Stimulated activated CD8-positive, alpha-beta memory T cell treated with anti-CD3 and anti-CD28 coated beads, Interleukin-12 subunit alpha, Interleukin-12 subunit beta, amount 100 ng/mL, for 4 hours (primary cell): ENCODE data around the gene RPP14.
"Not testable (repeated sequence)": the region's sequence is repeated elsewhere in the genome, so short reads cannot be mapped to it uniquely, and the experiment has no call there.

Experiments
- DNase-seq: peaks from one replicate; pipeline ENCODE4 v3.0.0-alpha.2; 2020; ENCODE audit warnings: low read depth

RPP14 gene

GRCh38 chr3:58332575-58333188 lies 26.6 kb downstream of the RPP14 start, which contains the start of gene PXK:
PXK (plus strand) TSS chr3:58332892; CDS start chr3:58332989, 97 bp downstream.
- DNase-seq, result peak; percentile 73

GRCh38 chr3:58333206-58334012 lies 27.4 kb downstream of the RPP14 start:
- DNase-seq, result peak; percentile 10

- DNase-seq, result no peak
Observed at GRCh38 chr3:58334013-58334321, 27.9 kb downstream of the RPP14 start.

- DNase-seq, result no peak
Observed at GRCh38 chr3:58334506-58334884, 28.4 kb downstream of the RPP14 start.

GRCh38 chr3:58335652-58335947 lies 29.6 kb downstream of the RPP14 start:
- no peak for DNase-seq

GRCh38 chr3:58336135-58336882 lies 30.3 kb downstream of the RPP14 start:
- DNase-seq, result no peak

- no peak for DNase-seq
Observed at GRCh38 chr3:58337190-58337589, 31.1 kb downstream of the RPP14 start.

GRCh38 chr3:58339146-58339545 lies 33.1 kb downstream of the RPP14 start:
- not testable (repeated sequence) for DNase-seq

GRCh38 chr3:58340594-58341244 lies 34.7 kb downstream of the RPP14 start:
- DNase-seq, result no peak

- DNase-seq, result no peak
Observed at GRCh38 chr3:58341376-58341775, 35.3 kb downstream of the RPP14 start.

GRCh38 chr3:58342676-58343075 lies 36.6 kb downstream of the RPP14 start:
- no peak for DNase-seq

GRCh38 chr3:58345457-58345856 lies 39.4 kb downstream of the RPP14 start:
- no peak for DNase-seq

GRCh38 chr3:58346368-58346767 lies 40.3 kb downstream of the RPP14 start:
- DNase-seq, result no peak

- DNase-seq, result no peak
Observed at GRCh38 chr3:58347984-58348383, 41.9 kb downstream of the RPP14 start.

- no peak for DNase-seq
Observed at GRCh38 chr3:58349792-58350626, 44.0 kb downstream of the RPP14 start.

GRCh38 chr3:58350627-58351013 lies 44.6 kb downstream of the RPP14 start:
- DNase-seq, result no peak

- DNase-seq, result no peak
Observed at GRCh38 chr3:58351920-58352319, 45.9 kb downstream of the RPP14 start.

GRCh38 chr3:58352626-58353025 lies 46.6 kb downstream of the RPP14 start:
- no peak for DNase-seq

- no peak for DNase-seq
Observed at GRCh38 chr3:58353722-58354553, 47.9 kb downstream of the RPP14 start.

- no peak for DNase-seq
Observed at GRCh38 chr3:58355179-58355578, 49.1 kb downstream of the RPP14 start.

- DNase-seq, result no peak
Observed at GRCh38 chr3:58356054-58356453, 50.0 kb downstream of the RPP14 start.
